Measurements from ENCODE around the gene ARPC5L. TPM values are rescaled to one million over a fixed set of nuclear protein-coding genes. Genes with fewer than 3 reads are reported as not detected.

The ARPC5L gene
- total and polyA plus RNA-seq, 7 experiments from 2014 or later = 20.0 to 66.1 (median 36.3) TPM

DNA sequence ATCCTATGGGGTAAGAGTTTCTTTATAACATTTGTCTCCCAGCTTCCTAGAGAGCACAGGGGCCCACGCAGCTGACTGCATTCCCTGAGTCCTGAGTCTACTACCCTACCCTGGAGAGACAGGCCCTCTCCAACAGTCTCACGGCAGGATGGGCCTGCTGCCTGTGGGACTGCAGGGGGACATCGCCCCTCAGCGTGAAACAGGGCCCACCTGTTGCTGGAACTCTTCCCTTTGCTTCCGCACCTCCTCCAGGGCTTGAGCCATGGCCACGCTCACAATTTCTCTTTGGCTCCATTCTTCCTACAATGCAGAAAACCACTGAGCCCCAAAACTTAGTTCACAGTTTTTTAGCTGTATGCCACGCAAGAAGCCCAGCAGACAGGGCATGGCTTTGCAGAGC, 28.2 kb downstream of the ARPC5L start:
- H3K4me1 Mint-ChIP-seq = peaks cover 7 to 15% (median 8%) of the 10 kb centered on the region in 7 donors
- Histone ChIP-seq H3K4me1 (ENCODE audit: control insufficient read depth in 2 of 2, insufficient read depth in 2 of 2, low read length in 2 of 2) (peaks cover 0 to 4% of the 10 kb centered on the region in 2 donors), H3K9me3 (ENCODE audit: control insufficient read depth in 2 of 3, low read length in 3 of 3) (no peaks in the 10 kb centered on the region), H3K36me3 (ENCODE audit: control insufficient read depth in 2 of 3, insufficient read depth in 3 of 3, low read length in 3 of 3) (peaks cover 0 to 74% (median 7%) of the 10 kb centered on the region in 3 experiments), H3K27ac (ENCODE audit: low read depth, low read length) (no peak overlapping the region), H3K27me3 (ENCODE audit: control insufficient read depth in 2 of 2, insufficient read depth in 2 of 2, low read length in 2 of 2) (no peaks in the 10 kb centered on the region), H3K4me3 (ENCODE audit: low read length) (no peak overlapping the region)
- no peak overlapping the region for H3K4me3 Mint-ChIP-seq
- H3K9me3 Mint-ChIP-seq = peaks cover 0 to 6% (median 0%) of the 10 kb centered on the region in 11 donors
- ATAC-seq (no peak), DNase-seq (no peak)
- CTCF ChIA-PET = no interaction called here
- peaks cover 26 to 75% (median 58%) of the 10 kb centered on the region in 5 donors for H3K36me3 Mint-ChIP-seq
- H3K27me3 Mint-ChIP-seq = peaks cover 0 to 5% (median 0%) of the 10 kb centered on the region in 5 donors
- POLR2A ChIA-PET = no interaction called here
- intact Hi-C loops (cut with micrococcal nuclease) = no loop called here
- H3K27ac Mint-ChIP-seq = no peak overlapping the region

DNA sequence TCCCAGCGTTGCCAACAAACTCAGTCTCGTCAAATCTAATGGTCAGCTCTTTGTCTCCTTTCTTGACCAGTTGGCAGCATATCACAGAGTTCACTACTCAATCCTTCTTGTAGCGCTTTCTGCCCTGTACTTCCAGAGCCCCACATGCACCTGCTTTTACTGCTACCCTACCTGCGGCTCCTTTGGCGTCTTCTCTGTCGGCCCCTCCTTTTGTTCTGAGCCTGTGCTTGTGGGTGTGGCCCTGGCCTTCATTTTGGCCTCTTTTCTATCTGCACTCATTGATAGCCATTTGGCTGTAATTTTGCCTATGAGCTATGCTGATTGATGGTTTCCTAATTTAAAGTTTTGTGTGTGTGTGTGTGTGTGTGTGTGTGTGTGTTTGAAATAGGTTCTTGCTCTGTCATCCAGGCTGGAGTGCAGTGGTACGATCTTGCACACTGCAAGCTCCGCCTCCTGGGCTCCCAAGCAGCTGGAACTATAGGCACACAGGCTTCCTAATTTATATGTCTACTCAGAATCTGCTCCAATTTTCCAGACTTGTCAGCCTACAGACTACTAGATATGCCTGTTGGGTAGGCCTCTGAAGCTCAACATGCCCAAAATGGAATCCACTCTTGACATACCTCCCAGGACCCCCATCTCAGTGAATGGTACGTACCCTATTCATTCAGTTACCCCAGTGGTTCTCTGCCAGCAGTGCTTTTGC, 32.3 kb downstream of the ARPC5L start:
- H3K27me3 Mint-ChIP-seq = peaks cover 0 to 9% (median 0%) of the 10 kb centered on the region in 5 donors
- peaks cover 0 to 12% (median 0%) of the 10 kb centered on the region in 11 donors for H3K9me3 Mint-ChIP-seq
- intact Hi-C loops (cut with micrococcal nuclease) = loop anchor here (1.0 to 2.0 kb wide), 5 partner anchors 23 to 182 kb away; partner anchors contain the start of gene WDR38 (in 2 of the 2)
- H3K27ac Mint-ChIP-seq = peak overlapping the region in 5 of 9 donors; percentile 5 to 98 (median 84)
- Histone ChIP-seq H3K36me3 (ENCODE audit: control insufficient read depth in 2 of 3, insufficient read depth in 3 of 3, low read length in 3 of 3) (peaks cover under 1 to 58% (median 7%) of the 10 kb centered on the region in 3 experiments), H3K9me3 (ENCODE audit: control insufficient read depth in 2 of 3, low read length in 3 of 3) (no peaks in the 10 kb centered on the region), H3K4me1 (ENCODE audit: control insufficient read depth in 2 of 2, insufficient read depth in 2 of 2, low read length in 2 of 2) (peaks cover 0 to 4% of the 10 kb centered on the region in 2 donors), H3K27me3 (ENCODE audit: control insufficient read depth in 2 of 2, insufficient read depth in 2 of 2, low read length in 2 of 2) (no peaks in the 10 kb centered on the region), H3K27ac (ENCODE audit: low read depth, low read length) (peak overlapping the region; percentile 30), H3K4me3 (ENCODE audit: low read length) (no peak overlapping the region)
- ATAC-seq (no peak), DNase-seq (no peak)
- ChIA-PET CTCF (interaction anchor here (0.6 to 2.1 kb wide), 7 partner anchors 32 to 127 kb away, joined by 3 to 16 read pairs (median 3); partner anchors contain the start of genes ARPC5L, NR6A1, RPL35 and WDR38), POLR2A (interaction anchor here (0.6 to 0.9 kb wide), 2 partner anchors 16 to 39 kb away, joined by 3 to 4 read pairs; no protein-coding TSS in a partner anchor)
- H3K4me1 Mint-ChIP-seq = peaks cover 7 to 23% (median 18%) of the 10 kb centered on the region in 7 donors
- no peak overlapping the region for H3K4me3 Mint-ChIP-seq
- peaks cover 20 to 64% (median 44%) of the 10 kb centered on the region in 5 donors for H3K36me3 Mint-ChIP-seq

DNA sequence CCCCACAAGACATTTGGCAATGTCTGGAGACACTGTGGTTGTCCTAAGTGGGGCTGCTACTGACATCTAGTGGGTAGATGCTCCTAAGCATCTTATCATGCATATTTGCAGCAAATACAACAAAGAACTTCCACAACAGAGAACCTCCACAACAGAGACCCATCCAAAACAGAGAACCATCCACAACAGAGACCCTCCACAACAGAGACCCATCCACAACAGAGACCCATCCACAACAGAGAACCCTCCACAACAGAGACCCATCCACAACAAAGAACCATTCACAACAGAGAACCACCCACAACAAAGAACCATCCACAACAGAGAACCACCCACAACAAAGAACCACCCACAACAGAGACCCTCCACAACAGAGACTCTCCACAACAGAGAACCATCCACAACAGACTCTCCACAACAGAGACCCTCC, 32.8 kb downstream of the ARPC5L start:
- POLR2A ChIA-PET = interaction anchor here (0.9 kb wide), 1 partner anchor 17 kb away, joined by 4 read pairs; no protein-coding TSS in a partner anchor
- peak overlapping the region; percentile 30 for H3K27ac ChIP-seq (ENCODE audit: low read depth, low read length)
- Mint-ChIP-seq H3K36me3 (peaks cover 17 to 65% (median 41%) of the 10 kb centered on the region in 5 donors), H3K4me3 (peak overlapping the region in 6 of 10 donors; percentile 1 to 88 (median 66)), H3K4me1 (peaks cover 7 to 23% (median 18%) of the 10 kb centered on the region in 7 donors), H3K9me3 (peaks cover 0 to 12% (median 0%) of the 10 kb centered on the region in 11 donors), H3K27me3 (peaks cover 0 to 9% (median 0%) of the 10 kb centered on the region in 5 donors), H3K27ac (peak overlapping the region; percentile 5 to 98 (median 89))
- H3K36me3 ChIP-seq (ENCODE audit: control insufficient read depth in 2 of 3, insufficient read depth in 3 of 3, low read length in 3 of 3) = peaks cover 5 to 58% (median 8%) of the 10 kb centered on the region in 3 experiments
- ATAC-seq (peak; percentile 87), DNase-seq (peak in 7 of 9 donors; percentile 68 to 80 (median 75))
- H3K4me3 ChIP-seq (ENCODE audit: low read length) = no peak overlapping the region
- intact Hi-C loops (cut with micrococcal nuclease) = loop anchor here (1.0 to 2.0 kb wide), 5 partner anchors 24 to 182 kb away; partner anchors contain the start of gene WDR38 (in 2 of the 2)
- H3K4me1 ChIP-seq (ENCODE audit: control insufficient read depth in 2 of 2, insufficient read depth in 2 of 2, low read length in 2 of 2) = peaks cover 0 to 4% of the 10 kb centered on the region in 2 donors
- CTCF ChIA-PET = interaction anchor here (0.6 to 2.1 kb wide), 4 partner anchors 49 to 128 kb away, joined by 3 to 16 read pairs (median 4); partner anchors contain the start of gene NR6A1
- H3K9me3 ChIP-seq (ENCODE audit: control insufficient read depth in 2 of 3, low read length in 3 of 3) = no peaks in the 10 kb centered on the region
- no peaks in the 10 kb centered on the region for H3K27me3 ChIP-seq (ENCODE audit: control insufficient read depth in 2 of 2, insufficient read depth in 2 of 2, low read length in 2 of 2)

DNA sequence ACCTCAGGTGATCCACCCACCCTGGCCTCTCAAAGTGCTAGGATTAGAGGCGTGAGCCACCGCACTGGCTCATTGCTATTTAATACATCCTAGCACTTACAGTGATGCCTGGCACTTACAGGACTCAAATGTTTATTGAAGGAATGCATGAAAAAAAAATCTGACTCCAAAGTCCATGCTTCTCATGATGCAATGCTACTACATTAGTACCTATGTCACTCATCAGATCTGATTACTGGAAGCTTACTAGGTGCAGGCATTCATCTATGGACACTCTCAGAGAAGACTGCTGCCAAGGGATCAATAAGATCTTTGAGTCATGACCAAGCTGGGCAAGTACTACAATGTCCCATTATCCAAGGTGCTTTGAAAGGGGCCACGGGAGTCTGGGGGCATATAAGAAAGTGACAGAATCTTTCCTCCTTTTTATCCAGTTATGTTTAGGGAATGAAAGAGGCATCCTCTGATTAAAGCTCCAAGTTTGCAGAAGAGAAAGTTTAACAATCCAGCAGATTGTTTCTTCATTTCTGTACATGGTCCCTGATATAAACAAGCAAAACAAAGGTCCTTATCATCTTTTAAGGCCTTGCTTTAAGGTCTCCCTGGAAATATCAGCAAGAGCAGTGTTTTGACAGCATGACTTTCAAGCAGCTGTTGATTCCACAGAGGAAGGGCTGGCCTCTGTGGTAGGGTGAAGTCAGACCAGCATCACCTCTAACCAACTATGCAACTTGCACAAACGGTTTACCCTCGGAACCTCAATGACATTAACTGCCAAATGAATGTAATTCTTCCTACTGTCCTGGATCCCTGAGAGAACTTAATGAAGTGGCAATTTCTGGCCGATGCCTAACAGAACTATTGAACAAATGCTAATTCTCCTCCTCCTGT, 35.9 kb downstream of the ARPC5L start:
- Histone ChIP-seq H3K36me3 (ENCODE audit: control insufficient read depth in 2 of 3, insufficient read depth in 3 of 3, low read length in 3 of 3) (peaks cover 5 to 46% (median 6%) of the 10 kb centered on the region in 3 experiments), H3K4me3 (ENCODE audit: low read length) (no peak overlapping the region), H3K27me3 (ENCODE audit: control insufficient read depth in 2 of 2, insufficient read depth in 2 of 2, low read length in 2 of 2) (no peaks in the 10 kb centered on the region), H3K27ac (ENCODE audit: low read depth, low read length) (no peak overlapping the region), H3K4me1 (ENCODE audit: control insufficient read depth in 2 of 2, insufficient read depth in 2 of 2, low read length in 2 of 2) (peaks cover 0 to 4% of the 10 kb centered on the region in 2 donors), H3K9me3 (ENCODE audit: control insufficient read depth in 2 of 3, low read length in 3 of 3) (no peaks in the 10 kb centered on the region)
- H3K4me1 Mint-ChIP-seq = peaks cover 7 to 23% (median 18%) of the 10 kb centered on the region in 7 donors
- CTCF ChIA-PET = interaction anchor here (0.7 kb wide), 1 partner anchor 125 kb away, joined by 3 read pairs; no protein-coding TSS in a partner anchor
- peaks cover 0 to 4% (median 3%) of the 10 kb centered on the region in 5 donors for H3K27me3 Mint-ChIP-seq
- H3K36me3 Mint-ChIP-seq = peaks cover 5 to 60% (median 37%) of the 10 kb centered on the region in 5 donors
- H3K9me3 Mint-ChIP-seq = peaks cover 0 to 12% (median 0%) of the 10 kb centered on the region in 11 donors
- H3K27ac Mint-ChIP-seq = no peak overlapping the region
- no peak overlapping the region for H3K4me3 Mint-ChIP-seq
- POLR2A ChIA-PET = interaction anchor here (0.6 to 0.7 kb wide), 2 partner anchors 53 to 949 kb away, joined by 3 read pairs; no protein-coding TSS in a partner anchor
- DNase-seq (no peak), ATAC-seq (no peak)
- intact Hi-C loops (cut with micrococcal nuclease) = no loop called here

DNA sequence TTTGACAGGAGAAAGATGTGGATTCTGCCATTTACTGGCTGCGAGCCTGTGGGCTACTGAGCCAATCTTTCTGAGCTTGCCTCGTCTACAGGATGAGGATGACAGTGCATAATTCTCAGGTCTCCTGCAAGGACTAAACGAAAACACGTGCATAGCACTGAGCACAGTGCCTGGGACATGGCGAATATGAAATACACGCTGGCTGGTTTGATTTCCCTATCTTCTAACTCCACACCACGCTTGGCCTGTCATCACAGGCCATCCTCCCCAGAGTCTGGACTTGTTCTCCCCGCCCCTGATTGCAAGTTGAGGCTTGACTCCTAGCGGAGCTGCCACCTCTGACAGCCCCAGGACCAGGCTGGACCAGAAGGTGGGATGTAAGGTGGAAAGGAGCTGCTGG, 37.9 kb downstream of the ARPC5L start:
- Mint-ChIP-seq H3K4me1 (peaks cover under 1 to 13% (median 12%) of the 10 kb centered on the region in 7 donors), H3K9me3 (peaks cover 0 to 9% (median 0%) of the 10 kb centered on the region in 11 donors), H3K27ac (no peak overlapping the region), H3K27me3 (peaks cover 0 to 11% (median 8%) of the 10 kb centered on the region in 5 donors), H3K4me3 (no peak overlapping the region), H3K36me3 (peaks cover 5 to 57% (median 38%) of the 10 kb centered on the region in 5 donors)
- intact Hi-C loops (cut with micrococcal nuclease) = no loop called here
- ATAC-seq (no peak), DNase-seq (no peak)
- Histone ChIP-seq H3K27ac (ENCODE audit: low read depth, low read length) (no peak overlapping the region), H3K27me3 (ENCODE audit: control insufficient read depth in 2 of 2, insufficient read depth in 2 of 2, low read length in 2 of 2) (no peaks in the 10 kb centered on the region), H3K4me1 (ENCODE audit: control insufficient read depth in 2 of 2, insufficient read depth in 2 of 2, low read length in 2 of 2) (no peaks in the 10 kb centered on the region), H3K4me3 (ENCODE audit: low read length) (no peak overlapping the region), H3K9me3 (ENCODE audit: control insufficient read depth in 2 of 3, low read length in 3 of 3) (no peaks in the 10 kb centered on the region), H3K36me3 (ENCODE audit: control insufficient read depth in 2 of 3, insufficient read depth in 3 of 3, low read length in 3 of 3) (peaks cover 5 to 36% (median 6%) of the 10 kb centered on the region in 3 experiments)
- CTCF ChIA-PET = interaction anchor here (0.5 to 0.6 kb wide), 3 partner anchors 55 to 1444 kb away, joined by 3 to 8 read pairs (median 4); no protein-coding TSS in a partner anchor
- POLR2A ChIA-PET = no interaction called here

DNA sequence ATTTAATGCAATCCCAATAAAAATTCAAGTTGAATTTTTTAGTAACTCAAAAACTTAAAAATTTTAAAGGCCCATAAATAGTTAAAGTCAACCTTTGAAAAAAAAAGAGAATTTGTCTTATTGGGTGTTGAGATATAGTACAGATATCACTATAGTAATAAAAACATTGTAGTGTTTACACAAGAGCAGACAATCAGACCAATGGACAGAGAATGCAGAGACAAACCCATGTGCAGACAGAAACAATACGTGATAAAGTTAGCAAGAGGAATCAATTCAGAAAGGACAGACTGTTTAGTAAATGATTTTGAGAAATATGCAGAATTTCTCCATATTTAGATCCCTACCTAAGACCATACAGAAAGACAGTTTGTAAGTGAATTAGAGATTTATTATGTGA, 45.0 kb downstream of the ARPC5L start:
- ChIA-PET CTCF (no interaction called here), POLR2A (no interaction called here)
- H3K4me3 ChIP-seq (ENCODE audit: low read length) = no peak overlapping the region
- no peaks in the 10 kb centered on the region for H3K27me3 ChIP-seq (ENCODE audit: control insufficient read depth in 2 of 2, insufficient read depth in 2 of 2, low read length in 2 of 2)
- Mint-ChIP-seq H3K27me3 (peaks cover 0 to 11% (median 5%) of the 10 kb centered on the region in 5 donors), H3K9me3 (no peaks in the 10 kb centered on the region), H3K36me3 (peaks cover 22 to 62% (median 54%) of the 10 kb centered on the region in 5 donors), H3K27ac (no peak overlapping the region), H3K4me1 (no peaks in the 10 kb centered on the region), H3K4me3 (no peak overlapping the region)
- intact Hi-C loops (cut with micrococcal nuclease) = no loop called here
- H3K36me3 ChIP-seq (ENCODE audit: control insufficient read depth in 2 of 3, insufficient read depth in 3 of 3, low read length in 3 of 3) = peaks cover 0 to 37% (median 10%) of the 10 kb centered on the region in 3 experiments
- no peaks in the 10 kb centered on the region for H3K4me1 ChIP-seq (ENCODE audit: control insufficient read depth in 2 of 2, insufficient read depth in 2 of 2, low read length in 2 of 2)
- no peak overlapping the region for H3K27ac ChIP-seq (ENCODE audit: low read depth, low read length)
- no peak for ATAC-seq
- no peak for DNase-seq
- H3K9me3 ChIP-seq (ENCODE audit: control insufficient read depth in 2 of 3, low read length in 3 of 3) = no peaks in the 10 kb centered on the region
